Measurements from ENCODE around the gene ATP4B. TPM values are rescaled to one million over a fixed set of nuclear protein-coding genes. Genes with fewer than 3 reads are reported as not detected.

The ATP4B gene
- total RNA-seq, 1 donor from 2014 or later, result not detected

GRCh38 chr13:113666329-113666670 is 8.3 kb upstream of the ATP4B start:
- H3K9me3 Mint-ChIP-seq, result peaks cover 6% of the 10 kb centered on the region
- Histone ChIP-seq H4K20me1 (ENCODE audit: low read depth) (no peaks in the 10 kb centered on the region), H3K27ac (no peak overlapping the region), H3K4me1 (no peaks in the 10 kb centered on the region), H3K9ac (no peak overlapping the region), H2AFZ (replicated peaks) (no peak overlapping the region), H3K4me2 (no peak overlapping the region), H3F3A (ENCODE audit: low read depth) (no peaks in the 10 kb centered on the region), H3K36me3 (no peaks in the 10 kb centered on the region), H3K4me3 (no peak overlapping the region), H3K79me2 (ENCODE audit: low read depth) (no peaks in the 10 kb centered on the region), H3K27me3 (no peaks in the 10 kb centered on the region), H3K9me3 (ENCODE audit: low read depth) (peaks cover under 1% of the 10 kb centered on the region)
- TF ChIP-seq EZH2 (IDR thresholded peaks at IDR 0.05), result no peak
- no peak for TF ChIP-seq CTCF (IDR thresholded peaks at IDR 0.05)
- DNase-seq (ENCODE audit: low spot score), result no peak
- H3K4me3 Mint-ChIP-seq, result no peak overlapping the region
- H3K27ac Mint-ChIP-seq, result no peak overlapping the region
- peaks cover 8% of the 10 kb centered on the region for H3K4me1 Mint-ChIP-seq
- H3K36me3 Mint-ChIP-seq, result no peaks in the 10 kb centered on the region
- peaks cover 7% of the 10 kb centered on the region for H3K27me3 Mint-ChIP-seq (ENCODE audit: insufficient read depth, low read depth)

- Histone ChIP-seq H3K36me3 (no peaks in the 10 kb centered on the region), H3K4me3 (no peak overlapping the region), H3K27ac (no peak overlapping the region), H3K9ac (no peak overlapping the region), H3K4me2 (no peak overlapping the region), H4K20me1 (ENCODE audit: low read depth) (no peaks in the 10 kb centered on the region), H2AFZ (replicated peaks) (no peak overlapping the region), H3K4me1 (no peaks in the 10 kb centered on the region), H3K27me3 (no peaks in the 10 kb centered on the region), H3K79me2 (ENCODE audit: low read depth) (no peaks in the 10 kb centered on the region), H3K9me3 (ENCODE audit: low read depth) (peaks cover 6% of the 10 kb centered on the region), H3F3A (ENCODE audit: low read depth) (no peaks in the 10 kb centered on the region)
- no peak for TF ChIP-seq EZH2 (IDR thresholded peaks at IDR 0.05)
- no peak for TF ChIP-seq EZH2phosphoT487 (IDR thresholded peaks at IDR 0.05)
- no peak for TF ChIP-seq CTCF (IDR thresholded peaks at IDR 0.05)
- Mint-ChIP-seq H3K27me3 (ENCODE audit: insufficient read depth, low read depth) (peaks cover 7% of the 10 kb centered on the region), H3K27ac (no peak overlapping the region), H3K4me1 (peaks cover 8% of the 10 kb centered on the region), H3K4me3 (no peak overlapping the region), H3K36me3 (no peaks in the 10 kb centered on the region), H3K9me3 (peaks cover 6% of the 10 kb centered on the region)
- DNase-seq (ENCODE audit: low spot score), result no peak
Measured at GRCh38 chr13:113665597-113666328, 7.8 kb upstream of the ATP4B start.

GRCh38 chr13:113664751-113665596 is 7.0 kb upstream of the ATP4B start:
- Mint-ChIP-seq H3K27ac (peak overlapping the region; percentile 48), H3K27me3 (ENCODE audit: insufficient read depth, low read depth) (peaks cover 7% of the 10 kb centered on the region), H3K9me3 (peaks cover 6% of the 10 kb centered on the region), H3K4me3 (no peak overlapping the region), H3K36me3 (no peaks in the 10 kb centered on the region), H3K4me1 (peaks cover 8% of the 10 kb centered on the region)
- H3K9ac ChIP-seq, result no peak overlapping the region
- DNase-seq (ENCODE audit: low spot score), result no peak
- no peaks in the 10 kb centered on the region for H3K4me1 ChIP-seq
- H3F3A ChIP-seq (ENCODE audit: low read depth), result no peaks in the 10 kb centered on the region
- TF ChIP-seq CTCF (IDR thresholded peaks at IDR 0.05) (no peak), EZH2 (IDR thresholded peaks at IDR 0.05) (no peak), EZH2phosphoT487 (IDR thresholded peaks at IDR 0.05) (no peak)
- no peaks in the 10 kb centered on the region for H3K79me2 ChIP-seq (ENCODE audit: low read depth)
- H2AFZ ChIP-seq (replicated peaks), result no peak overlapping the region
- no peak overlapping the region for H3K4me2 ChIP-seq
- no peak overlapping the region for H3K4me3 ChIP-seq
- H4K20me1 ChIP-seq (ENCODE audit: low read depth), result no peaks in the 10 kb centered on the region
- H3K27ac ChIP-seq, result no peak overlapping the region
- peaks cover 7% of the 10 kb centered on the region for H3K9me3 ChIP-seq (ENCODE audit: low read depth)
- H3K27me3 ChIP-seq, result no peaks in the 10 kb centered on the region
- no peaks in the 10 kb centered on the region for H3K36me3 ChIP-seq
